Colon (tissue), 2 donors: ENCODE results near the gene CLEC2L.

Source experiments
- FAIRE-seq: peaks from 2 replicates; lab custom pipeline; 2012; peaks lifted over from hg19 to GRCh38; lab: Jason Lieb, UNC
- donor health status: control.
- donor health status: control.

CLEC2L gene

GRCh38 chr7:139557857-139558581 lies 34.5 kb downstream of the CLEC2L start:
- no peak for FAIRE-seq

GRCh38 chr7:139559364-139560105 lies 36.0 kb downstream of the CLEC2L start:
- no peak for FAIRE-seq

- no peak for FAIRE-seq
Measured at GRCh38 chr7:139560199-139560598, 36.7 kb downstream of the CLEC2L start.

- FAIRE-seq: no peak
Measured at GRCh38 chr7:139560678-139561077, 37.2 kb downstream of the CLEC2L start.

GRCh38 chr7:139562491-139562890 lies 39.0 kb downstream of the CLEC2L start:
- no peak for FAIRE-seq

GRCh38 chr7:139562961-139563565 lies 39.6 kb downstream of the CLEC2L start:
- FAIRE-seq: no peak

GRCh38 chr7:139563856-139564255 lies 40.4 kb downstream of the CLEC2L start:
- FAIRE-seq: no peak

- FAIRE-seq: no peak
Measured at GRCh38 chr7:139566075-139566474, 42.6 kb downstream of the CLEC2L start.

- no peak for FAIRE-seq
Measured at GRCh38 chr7:139566736-139567646, 43.5 kb downstream of the CLEC2L start.

- no peak for FAIRE-seq
Measured at GRCh38 chr7:139567647-139568345, 44.3 kb downstream of the CLEC2L start.

- no peak for FAIRE-seq
Measured at GRCh38 chr7:139568346-139568675, 44.8 kb downstream of the CLEC2L start.

- FAIRE-seq: no peak
Measured at GRCh38 chr7:139568813-139569490, 45.5 kb downstream of the CLEC2L start.

- no peak for FAIRE-seq
Measured at GRCh38 chr7:139570119-139570518, 46.6 kb downstream of the CLEC2L start.

- FAIRE-seq: no peak
Measured at GRCh38 chr7:139570626-139571025, 47.1 kb downstream of the CLEC2L start.

- FAIRE-seq: no peak
Measured at GRCh38 chr7:139571190-139571589, 47.7 kb downstream of the CLEC2L start.

GRCh38 chr7:139571651-139572050 lies 48.2 kb downstream of the CLEC2L start:
- FAIRE-seq: no peak

- no peak for FAIRE-seq
Measured at GRCh38 chr7:139572071-139572470, 48.6 kb downstream of the CLEC2L start.

- no peak for FAIRE-seq
Measured at GRCh38 chr7:139572704-139573385, 49.4 kb downstream of the CLEC2L start.

GRCh38 chr7:139573871-139574270 lies 50.4 kb downstream of the CLEC2L start:
- FAIRE-seq: no peak

GRCh38 chr7:139574618-139575337 lies 51.3 kb downstream of the CLEC2L start:
- no peak for FAIRE-seq
